ENCODE measurements around the gene FHIP1B.

Gene FHIP1B

GRCh38 chr11:6199174-6199810 is 35.1 kb downstream of the FHIP1B start, which contains the start of gene OR52W1:
Gene OR52W1 (plus strand): TSS chr11:6199224. CDS start chr11:6199224, 0 bp downstream.
- no peak for DNase-seq

GRCh38 chr11:6197466-6198200 is 36.8 kb downstream of the FHIP1B start:
- no peak for DNase-seq

- no peak for DNase-seq
Observed at GRCh38 chr11:6196396-6196795, 38.0 kb downstream of the FHIP1B start.

GRCh38 chr11:6194065-6194581 is 40.3 kb downstream of the FHIP1B start:
- DNase-seq: no peak

GRCh38 chr11:6191742-6192141 is 42.7 kb downstream of the FHIP1B start:
- no peak for DNase-seq

- no peak for DNase-seq
Observed at GRCh38 chr11:6175440-6175839, 59.0 kb downstream of the FHIP1B start.

- DNase-seq: no peak
Observed at GRCh38 chr11:6170226-6170625, 64.2 kb downstream of the FHIP1B start, which contains the start of gene OR52B2. Gene OR52B2 (minus strand): TSS chr11:6170326. CDS start chr11:6170326, 0 bp downstream.

Measured in activated CD4-positive, alpha-beta T cell treated with anti-CD3 and anti-CD28 coated beads, Interleukin-2, amount 50 U/mL, for 1 hour (primary cell).